MM.1S (cell line): Measurements from ENCODE around the gene CT55.

Experiments
- CTCF ChIP-seq: fragments of 300-600 bp; sonication (generic); IDR thresholded peaks from 2 replicates; pipeline ENCODE4 v1.5.1; 2016; ENCODE audit warnings: antibody characterized with exemption, low read length, mixed read lengths
- EZH2 ChIP-seq: fragments of 300-600 bp; sonication (generic); optimal IDR thresholded peaks from 2 replicates; pipeline ENCODE3; 2017; ENCODE audit warnings: low read depth, mild to moderate bottlenecking, antibody characterized with exemption, low read length, mixed read lengths
- EZH2phosphoT487 ChIP-seq: fragments of 300-600 bp; sonication (generic); IDR thresholded peaks from 2 replicates; pipeline ENCODE4 v1.6.1; 2018; ENCODE audit warnings: antibody characterized with exemption, low read length

- TF ChIP-seq EZH2phosphoT487 (no peak), CTCF (no peak), EZH2 (no peak)
Observed at GRCh38 chrX:135170468-135170867, 730 bp downstream of the CT55 start.
